K562 treated with DMSO at 1 percent for 12 hours (cell line): ENCODE results near the gene CD207. TPM values are rescaled to one million over a fixed set of nuclear protein-coding genes. Genes with fewer than 3 reads are reported as not detected.

Experiments
- total RNA-seq: library from RNA; unstranded; fragments of 300-600 nt; gene quantifications from 2 replicates; pipeline ENCODE4 v1.2.3, GENCODE V29; 2022; ENCODE audit not compliant: insufficient read depth

The CD207 gene
- not detected in 2 replicates for total RNA-seq

GRCh38 chr2:70835643-70836042 lies at the start of gene CD207:
Gene CD207, minus strand, starts transcription at chr2:70835816. Its CDS starts 40 bp downstream, at chr2:70835776.

GRCh38 chr2:70820499-70820898 lies 15.1 kb downstream of the CD207 start, which contains the start of gene CLEC4F:
Gene CLEC4F, minus strand, starts transcription at chr2:70820599. Its CDS starts 76 bp downstream, at chr2:70820523.

GRCh38 chr2:70790136-70790828 lies 45.3 kb downstream of the CD207 start, which contains the start of gene FIGLA:
Gene FIGLA, minus strand, starts transcription at chr2:70790643. Its CDS starts 5 bp downstream, at chr2:70790638.

Other genes starting within 250 kb of the CD207 start
- gene ADD2, start 67.6 kb downstream of the CD207 start, total RNA-seq: 4.3 and 13.2 TPM in 2 replicates
- gene FIGLA, start 45.2 kb downstream of the CD207 start, total RNA-seq: not detected in 2 replicates
- gene CLEC4F, start 15.2 kb downstream of the CD207 start, total RNA-seq: not detected in 2 replicates
- not detected in 2 replicates for gene VAX2, start 64.8 kb upstream of the CD207 start, total RNA-seq
- gene ATP6V1B1, start 100.1 kb upstream of the CD207 start, total RNA-seq: not detected in 2 replicates
- gene ANKRD53, start 142.8 kb upstream of the CD207 start, total RNA-seq: not detected in 2 replicates
- gene TEX261, start 159.1 kb upstream of the CD207 start, total RNA-seq: 35.7 and 73.9 TPM in 2 replicates
- gene NAGK, start 232.8 kb upstream of the CD207 start, total RNA-seq: 57.8 and 73.6 TPM in 2 replicates